ENCODE measurements around the gene SLC25A13.

The SLC25A13 gene

GRCh38 chr7:96084881-96085553 lies 236.9 kb downstream of the SLC25A13 start:
- DNase-seq: no peak

- no peak for DNase-seq
These were observed 241.9 kb downstream of the SLC25A13 start for GRCh38 chr7:96080027-96080426.

GRCh38 chr7:96076350-96076707 lies 245.6 kb downstream of the SLC25A13 start:
- DNase-seq: no peak

GRCh38 chr7:96075510-96076349 lies 246.2 kb downstream of the SLC25A13 start:
- DNase-seq: no peak

- no peak for DNase-seq
These were observed 247.0 kb downstream of the SLC25A13 start for GRCh38 chr7:96074871-96075270.
